Activated naive CD8-positive, alpha-beta T cell treated with anti-CD3 and anti-CD28 coated beads, Interleukin-2, amount 50 U/mL, for 16 hours (primary cell): Measurements from ENCODE around the gene EXOC6B.
"Not testable (repeated sequence)": the region's sequence is repeated elsewhere in the genome, so short reads cannot be mapped to it uniquely, and the experiment has no call there.

ENCODE experiments used
- DNase-seq: peaks from one replicate; pipeline ENCODE4 v3.0.0-alpha.2; 2020; ENCODE audit warnings: low read depth, low spot score

The EXOC6B gene

GRCh38 chr2:72682061-72682460 is 143.8 kb downstream of the EXOC6B start:
- DNase-seq = no peak

- no peak for DNase-seq
These were observed 144.5 kb downstream of the EXOC6B start for GRCh38 chr2:72681016-72681995.

GRCh38 chr2:72678024-72678423 is 147.8 kb downstream of the EXOC6B start:
- DNase-seq = no peak

- DNase-seq = no peak
These were observed 149.3 kb downstream of the EXOC6B start for GRCh38 chr2:72676341-72677025.

- no peak for DNase-seq
These were observed 150.6 kb downstream of the EXOC6B start for GRCh38 chr2:72674982-72675915.

- DNase-seq = no peak
These were observed 152.6 kb downstream of the EXOC6B start for GRCh38 chr2:72673279-72673678.

GRCh38 chr2:72669121-72669520 is 156.7 kb downstream of the EXOC6B start:
- no peak for DNase-seq

GRCh38 chr2:72668647-72669046 is 157.2 kb downstream of the EXOC6B start:
- no peak for DNase-seq

GRCh38 chr2:72665448-72665847 is 160.4 kb downstream of the EXOC6B start:
- no peak for DNase-seq

- no peak for DNase-seq
These were observed 163.8 kb downstream of the EXOC6B start for GRCh38 chr2:72661985-72662384.

- DNase-seq = no peak
These were observed 176.0 kb downstream of the EXOC6B start for GRCh38 chr2:72649810-72650209.

GRCh38 chr2:72641221-72641620 is 184.6 kb downstream of the EXOC6B start:
- DNase-seq = not testable (repeated sequence)

- no peak for DNase-seq
These were observed 187.1 kb downstream of the EXOC6B start for GRCh38 chr2:72638600-72639211.

- DNase-seq = no peak
These were observed 189.6 kb downstream of the EXOC6B start for GRCh38 chr2:72636210-72636609.

- DNase-seq = no peak
These were observed 195.1 kb downstream of the EXOC6B start for GRCh38 chr2:72630767-72631166.

GRCh38 chr2:72629062-72629461 is 196.8 kb downstream of the EXOC6B start:
- no peak for DNase-seq

GRCh38 chr2:72627083-72627482 is 198.8 kb downstream of the EXOC6B start:
- no peak for DNase-seq

GRCh38 chr2:72625366-72625765 is 200.5 kb downstream of the EXOC6B start:
- DNase-seq = no peak

- DNase-seq = no peak
These were observed 202.4 kb downstream of the EXOC6B start for GRCh38 chr2:72623481-72623880.

GRCh38 chr2:72619626-72620025 is 206.2 kb downstream of the EXOC6B start:
- no peak for DNase-seq

GRCh38 chr2:72613931-72614330 is 211.9 kb downstream of the EXOC6B start:
- DNase-seq = no peak
